LHCN-M2 (cell line): Measurements from ENCODE around the gene CELA2B. TPM values are rescaled to one million over a fixed set of nuclear protein-coding genes. Genes with fewer than 3 reads are reported as not detected.
A peak's percentile ranks its signal among the peaks of the same experiment; 100 is the strongest.
"Not testable (repeated sequence)": the region's sequence is repeated elsewhere in the genome, so short reads cannot be mapped to it uniquely, and the experiment has no call there.

Experiments
- DNase-seq: peaks from one replicate; pipeline ENCODE4 v3.0.0-alpha.2; 2012; ENCODE audit warnings: low read depth
- total RNA-seq: library from RNA; depleted of rRNA; stranded (reverse); fragments of >200 nt; gene quantifications from 2 replicates; pipeline ENCODE4 v1.2.3, GENCODE V29; 2014

CELA2B gene
- total RNA-seq, 1 experiment from 2014 or later, result not detected

- DNase-seq, result no peak
Measured at GRCh38 chr1:15500184-15501178, 24.6 kb downstream of the CELA2B start.

- peak; percentile 38 for DNase-seq
Measured at GRCh38 chr1:15501208-15502032, 25.5 kb downstream of the CELA2B start.

GRCh38 chr1:15504436-15504835 lies 28.5 kb downstream of the CELA2B start:
- no peak for DNase-seq

GRCh38 chr1:15506831-15507230 lies 30.9 kb downstream of the CELA2B start:
- DNase-seq, result no peak

DNA sequence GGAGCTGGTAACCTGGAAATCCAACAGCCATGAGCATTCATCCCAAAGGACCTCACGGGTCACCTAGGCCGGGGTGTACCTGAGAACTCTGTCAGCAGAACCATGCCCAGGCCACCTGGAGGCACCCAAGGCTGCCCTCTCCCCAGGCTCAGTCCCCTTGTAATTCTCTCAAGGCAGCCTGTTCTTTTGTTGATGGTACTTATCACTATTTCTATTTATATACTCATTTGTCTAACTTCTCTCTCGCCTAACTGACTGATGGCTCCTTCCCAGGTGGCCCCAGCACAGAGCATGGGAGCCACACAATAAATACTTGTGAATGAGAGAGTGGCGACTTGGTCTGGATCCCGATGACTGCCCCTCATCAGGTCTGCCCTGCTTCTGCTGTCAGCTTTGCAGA lies 31.4 kb downstream of the CELA2B start:
- no peak for DNase-seq

DNA sequence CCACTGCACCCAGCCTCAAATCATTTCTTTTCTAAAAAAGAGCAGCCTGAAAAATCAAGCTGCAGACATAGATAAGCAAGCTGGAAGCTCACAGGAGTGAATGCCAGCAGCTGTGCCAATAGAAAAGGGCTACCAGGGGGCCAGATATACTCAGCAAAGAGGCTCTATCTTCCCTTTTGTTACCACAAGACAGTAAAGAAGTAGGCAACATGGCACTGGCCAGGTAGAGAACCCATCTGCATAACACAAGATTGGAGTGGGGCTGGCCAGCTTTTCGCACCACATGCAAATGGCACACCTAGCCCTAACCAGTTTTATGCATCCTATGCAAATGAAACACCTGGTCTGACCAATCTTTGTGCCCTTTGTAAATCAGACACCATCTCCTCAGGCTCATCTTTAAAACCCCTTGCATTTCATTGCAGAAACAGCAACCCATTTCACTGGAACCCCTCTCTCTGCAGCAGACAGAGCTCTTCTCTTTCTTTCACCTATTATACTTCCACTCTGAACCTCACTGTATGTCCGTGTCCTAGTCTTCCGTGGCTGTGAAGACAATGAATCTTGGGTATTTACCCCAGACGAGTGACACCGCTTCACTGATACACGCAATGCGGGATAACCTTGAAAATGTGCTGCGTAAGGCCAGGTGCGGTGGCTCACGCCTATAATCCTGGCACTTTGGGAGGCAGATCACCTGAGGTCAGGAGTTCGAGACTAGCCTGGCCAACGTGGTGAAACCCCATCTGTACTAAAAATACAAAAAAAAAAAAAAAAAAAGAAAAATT lies 33.0 kb downstream of the CELA2B start:
- no peak for DNase-seq

GRCh38 chr1:15509586-15509985 lies 33.7 kb downstream of the CELA2B start:
- no peak for DNase-seq

DNA sequence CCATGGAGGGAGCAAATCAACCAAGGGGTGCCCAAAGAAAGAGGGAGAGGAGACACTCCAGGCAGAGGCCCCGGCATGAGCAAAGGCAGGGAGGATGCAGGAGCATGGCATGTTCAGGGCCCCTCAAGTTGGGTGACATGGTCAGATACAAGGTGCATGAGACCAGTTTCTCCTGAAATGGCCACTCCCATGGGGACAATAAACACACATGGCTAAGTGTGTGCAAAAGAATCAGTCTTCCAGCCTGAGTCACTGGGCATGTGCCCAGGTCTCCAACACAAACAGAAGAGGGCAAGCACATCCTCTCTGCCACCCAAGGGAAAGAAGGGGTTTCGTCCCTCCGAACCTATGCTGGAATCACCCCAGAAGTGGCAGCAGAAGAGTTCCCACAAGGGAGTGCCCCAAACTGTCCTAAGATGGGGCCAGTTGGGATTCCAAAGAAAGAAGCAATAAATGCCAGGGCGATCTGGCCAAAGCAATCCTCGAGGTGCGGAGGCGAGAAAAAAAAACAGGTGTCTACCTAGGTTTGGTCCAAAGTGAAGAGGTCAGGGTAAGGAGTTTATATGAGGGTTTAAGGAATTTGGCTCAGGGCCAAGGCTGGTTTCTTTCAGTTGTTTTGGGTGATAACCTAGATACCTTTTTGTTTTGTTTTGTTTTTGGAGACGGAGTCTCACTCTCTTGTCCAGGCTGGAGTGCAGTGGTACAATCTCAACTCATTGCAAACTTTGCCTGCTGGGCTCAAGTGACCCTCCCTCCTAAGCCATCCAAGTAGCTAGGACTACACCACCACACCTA lies 34.9 kb downstream of the CELA2B start:
- DNase-seq, result no peak

- no peak for DNase-seq
Measured at GRCh38 chr1:15513192-15513591, 37.3 kb downstream of the CELA2B start.

GRCh38 chr1:15513919-15514318 lies 38.0 kb downstream of the CELA2B start:
- no peak for DNase-seq

GRCh38 chr1:15514557-15514956 lies 38.7 kb downstream of the CELA2B start:
- not testable (repeated sequence) for DNase-seq

GRCh38 chr1:15515022-15515663 lies 39.2 kb downstream of the CELA2B start:
- DNase-seq, result peak; percentile 33

GRCh38 chr1:15519625-15520024 lies 43.7 kb downstream of the CELA2B start:
- no peak for DNase-seq

- not testable (repeated sequence) for DNase-seq
Measured at GRCh38 chr1:15521206-15521906, 45.5 kb downstream of the CELA2B start.

DNA sequence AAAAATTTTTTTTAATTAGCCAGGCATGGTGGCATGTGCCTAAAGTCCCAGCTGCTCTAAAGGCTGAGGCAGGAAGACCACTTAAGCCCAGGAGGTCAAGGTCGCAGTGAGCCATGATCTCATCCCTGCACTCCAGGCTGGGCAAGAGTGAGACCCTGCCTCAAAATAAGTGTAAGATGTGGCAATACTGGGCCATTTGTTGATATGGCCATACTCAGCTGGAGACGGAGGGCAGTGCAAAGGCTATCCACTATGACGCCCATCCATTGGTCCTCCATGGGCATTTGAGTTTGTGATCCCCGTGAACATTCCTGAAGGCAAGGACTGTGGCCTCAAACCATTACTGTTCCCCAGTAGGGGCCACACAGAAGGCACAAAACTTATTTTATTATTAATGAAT lies 46.6 kb downstream of the CELA2B start:
- no peak for DNase-seq

DNA sequence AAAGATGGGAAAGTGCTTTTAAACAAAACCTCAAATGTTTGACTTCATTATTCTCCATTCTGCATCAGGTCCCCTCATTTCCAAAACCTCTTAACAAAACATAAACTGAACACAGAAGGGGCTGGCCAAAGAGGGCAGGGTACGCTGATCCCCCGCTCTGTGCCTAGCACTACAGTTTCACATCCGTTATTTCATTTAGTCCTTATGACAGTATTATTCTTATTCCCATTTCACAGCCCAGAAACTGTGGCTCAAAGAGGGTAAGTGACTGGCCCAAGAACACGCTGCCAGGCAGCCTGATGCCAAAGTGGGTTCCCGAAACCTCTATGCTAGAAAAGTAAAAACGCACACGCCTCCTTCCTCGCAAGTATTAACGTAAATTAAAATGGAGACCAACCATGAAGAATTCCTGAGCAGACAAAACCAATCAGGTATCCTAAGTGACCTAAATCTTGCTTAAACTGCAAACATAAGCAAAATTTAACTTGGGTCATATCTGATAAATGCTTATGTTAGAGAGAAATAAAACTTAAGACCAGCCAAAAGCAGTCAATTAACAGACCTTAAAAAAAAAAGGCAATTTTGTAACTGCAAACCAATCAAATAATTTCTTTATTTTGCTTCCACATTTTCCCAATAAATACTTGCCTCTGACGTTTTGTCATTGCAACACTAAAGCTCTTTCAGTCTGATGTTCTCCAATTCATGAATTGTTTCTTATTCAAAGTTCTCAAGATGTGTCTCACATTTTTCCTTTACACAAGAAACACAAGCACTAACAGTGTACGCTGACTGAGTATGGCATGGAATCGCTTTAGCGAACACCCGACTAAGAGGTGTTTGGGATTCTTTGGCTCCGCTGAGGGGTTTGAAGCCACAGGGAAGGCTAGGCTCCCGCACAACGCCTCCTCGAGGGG lies 47.5 kb downstream of the CELA2B start:
- peak; percentile 20 for DNase-seq

GRCh38 chr1:15524021-15524282 lies 48.0 kb downstream of the CELA2B start, which contains the start of gene CASP9:
TSS of gene CASP9 (minus strand) at chr1:15524215. CDS start at chr1:15524200, 15 bp downstream.
- DNase-seq, result no peak

- DNase-seq, result peak; percentile 97
Measured at GRCh38 chr1:15524283-15525049, 48.6 kb downstream of the CELA2B start.
